ENCODE data around the gene F2RL1.

Gene F2RL1

GRCh38 chr5:76813982-76814562 is 4.8 kb upstream of the F2RL1 start (continued):
- TF ChIP-seq ZNF645 (tag by site-specific recombination; IDR thresholded peaks at IDR 0.05), result no peak
- TF ChIP-seq ZNF843 (tag by site-specific recombination; IDR thresholded peaks at IDR 0.05), result peak; percentile 75
- no peak for TF ChIP-seq ZNF747 (tag by site-specific recombination; IDR thresholded peaks at IDR 0.05)
- TF ChIP-seq ZNF302 (tag by site-specific recombination; IDR thresholded peaks at IDR 0.05; ENCODE audit: low read depth), result no peak
- no peak for TF ChIP-seq ZNF707 (tag by site-specific recombination; IDR thresholded peaks at IDR 0.05)
- TF ChIP-seq ZNF23 (tag by site-specific recombination; IDR thresholded peaks at IDR 0.05; ENCODE audit: borderline replicate concordance), result no peak
- TF ChIP-seq ZSCAN5A (tag by site-specific recombination; IDR thresholded peaks at IDR 0.05), result no peak
- no peak for TF ChIP-seq ZNF560 (tag by site-specific recombination; IDR thresholded peaks at IDR 0.05; ENCODE audit: borderline replicate concordance)
- no peak for TF ChIP-seq ZNF266 (tag by site-specific recombination; IDR thresholded peaks at IDR 0.05; ENCODE audit: low read depth)
- no peak for TF ChIP-seq ZNF157 (tag by site-specific recombination; IDR thresholded peaks at IDR 0.05)
- TF ChIP-seq SETDB1 (IDR thresholded peaks at IDR 0.05; ENCODE audit: insufficient read length, low read length), result no peak
- no peak for TF ChIP-seq ZNF530 (tag by site-specific recombination; IDR thresholded peaks at IDR 0.05; ENCODE audit: low read depth)

- Histone ChIP-seq H3K27ac (ENCODE audit: extremely low read depth, low read depth, low read length) (no peak overlapping the region), H3K4me1 (ENCODE audit: control insufficient read depth, insufficient read depth, low read length) (peaks cover 4% of the 10 kb centered on the region), H3K4me3 (ENCODE audit: low read depth, low read length) (no peak overlapping the region), H3K9me3 (ENCODE audit: control insufficient read depth, insufficient read depth, low read depth, low read length) (no peaks in the 10 kb centered on the region), H3K36me3 (ENCODE audit: control insufficient read depth in 2 of 2, insufficient read depth in 1 of 2, low read length in 2 of 2) (no peaks in the 10 kb centered on the region)
- POLR2A ChIA-PET, result interaction anchor here (1.0 kb wide), 1 partner anchor 26 kb away, joined by 4 read pairs; no protein-coding TSS in a partner anchor
- CTCF ChIA-PET, result interaction anchor here (0.6 to 2.2 kb wide), 8 partner anchors 9 to 176 kb away, joined by 3 to 22 read pairs (median 4); no protein-coding TSS in a partner anchor
- no peak for TF ChIP-seq ZFP37 (tag by site-specific recombination; IDR thresholded peaks at IDR 0.05)
- no peak for TF ChIP-seq ZNF701 (tag by site-specific recombination; IDR thresholded peaks at IDR 0.05)
- no peak for TF ChIP-seq ZNF473 (tag by site-specific recombination; IDR thresholded peaks at IDR 0.05)
- TF ChIP-seq ZNF140 (tag by site-specific recombination; IDR thresholded peaks at IDR 0.05), result no peak
- no peak for TF ChIP-seq GLI4 (tag by site-specific recombination; IDR thresholded peaks at IDR 0.05)
- TF ChIP-seq PBX3 (CRISPR knock-in tag; IDR thresholded peaks at IDR 0.05), result no peak
- no peak for TF ChIP-seq ZNF426 (tag by site-specific recombination; IDR thresholded peaks at IDR 0.05)
- no peak for TF ChIP-seq KLF10 (tag by site-specific recombination; IDR thresholded peaks at IDR 0.05)
- TF ChIP-seq ZXDB (tag by site-specific recombination; IDR thresholded peaks at IDR 0.05), result no peak
- no peak for TF ChIP-seq ZNF513 (tag by site-specific recombination; IDR thresholded peaks at IDR 0.05)
- no peak for TF ChIP-seq ZNF501 (tag by site-specific recombination; IDR thresholded peaks at IDR 0.05)
- TF ChIP-seq ZNF433 (tag by site-specific recombination; IDR thresholded peaks at IDR 0.05; ENCODE audit: low read depth), result no peak
- no peak for TF ChIP-seq ZNF114 (tag by site-specific recombination; IDR thresholded peaks at IDR 0.05)
- TF ChIP-seq PRDM2 (tag by site-specific recombination; IDR thresholded peaks at IDR 0.05; ENCODE audit: borderline replicate concordance), result no peak
Observed at GRCh38 chr5:76816110-76816831, 2.6 kb upstream of the F2RL1 start.
